Panc1 (cell line): ENCODE data around the gene MUC5B. TPM values are rescaled to one million over a fixed set of nuclear protein-coding genes. Genes with fewer than 3 reads are reported as not detected.

ENCODE experiments used
- ATAC-seq: fragments of 200-7000 bp; cut with Tn5 transposase; 2 replicates; pipeline ENCODE4 v1.9.1; 2020; ENCODE audit warnings: mild to moderate bottlenecking, moderate library complexity
- BruUV-seq: library from RNA; stranded (reverse); fragments of 400-500 nt; replicated peaks from 2 replicates; lab custom pipeline; 2021; lab: Mats Ljungman, UMichigan
- CTCF ChIA-PET: fragments of 300-600 bp; sonication (Branson Sonifier 250); formaldehyde crosslinking; loops from one replicate; lab custom pipeline; 2022; ENCODE audit warnings: antibody characterized with exemption; lab: Charles Lee
- POLR2A ChIA-PET: fragments of 300-600 bp; sonication (Branson Sonifier 250); formaldehyde crosslinking; loops from one replicate; lab custom pipeline; 2022; ENCODE audit warnings: antibody characterized with exemption; lab: Charles Lee
- DNase-seq: peaks from one replicate; pipeline ENCODE4 v3.0.0-alpha.2; 2010; ENCODE audit warnings: low read depth, low spot score
- H3K27ac ChIP-seq: 2 replicates; pipeline ENCODE4 v1.5.1; 2011; ENCODE audit warnings: mild to moderate bottlenecking, low read length, inconsistent platforms
- H3K27me3 ChIP-seq: fragments of 200-500 bp; sonication (Bioruptor generic); 2 replicates; pipeline ENCODE4 v1.6.0; 2014; ENCODE audit warnings: low read length, inconsistent platforms; ENCODE audit not compliant: control insufficient read depth, insufficient read depth
- H3K36me3 ChIP-seq: fragments of 200-500 bp; sonication (Bioruptor generic); 2 replicates; pipeline ENCODE4 v1.5.1; 2014; ENCODE audit warnings: inconsistent platforms, mild to moderate bottlenecking, low read length, moderate library complexity; ENCODE audit not compliant: control insufficient read depth, insufficient read depth
- H3K4me1 ChIP-seq: 2 replicates; pipeline ENCODE4 v1.5.1; 2011; ENCODE audit warnings: inconsistent platforms, mild to moderate bottlenecking, low read length, moderate library complexity; ENCODE audit not compliant: control insufficient read depth, insufficient read depth
- H3K4me3 ChIP-seq, 2 experiments: 2 replicates each; pipeline ENCODE4 v1.5.1; 2011 to 2012; ENCODE audit warnings: low read depth in 2 of 2, low read length in 2 of 2, mild to moderate bottlenecking in 2 of 2, inconsistent platforms in 1 of 2, moderate library complexity in 1 of 2
- H3K9me3 ChIP-seq: fragments of 200-500 bp; sonication (Bioruptor generic); 2 replicates; pipeline ENCODE4 v1.5.1; 2014; ENCODE audit warnings: low read depth, mild to moderate bottlenecking, inconsistent platforms, low read length, moderate library complexity; ENCODE audit not compliant: control insufficient read depth, insufficient read depth
- CTCF ChIP-seq: fragments of 450-650 bp; IDR thresholded peaks from 2 replicates; pipeline ENCODE4 v1.5.1; 2017; ENCODE audit warnings: mild to moderate bottlenecking
- POLR2AphosphoS5 ChIP-seq: IDR thresholded peaks from 2 replicates; pipeline ENCODE4 v1.6.1; 2012; ENCODE audit warnings: mild to moderate bottlenecking, low read depth, low read length, moderate library complexity
- REST ChIP-seq, 2 experiments: IDR thresholded peaks; 2 replicates each; pipeline ENCODE4 v1.6.1; 2011 to 2012; ENCODE audit warnings: low read depth in 2 of 2, control low read depth in 1 of 2, low read length in 1 of 2, mild to moderate bottlenecking in 1 of 2, moderate library complexity in 1 of 2; ENCODE audit not compliant: insufficient read depth in 1 of 2
- SIN3A ChIP-seq: IDR thresholded peaks from 2 replicates; pipeline ENCODE4 v1.6.1; 2012; ENCODE audit warnings: low read depth, mild to moderate bottlenecking, low read length, moderate library complexity, borderline replicate concordance; ENCODE audit not compliant: insufficient read depth
- TCF7L2 ChIP-seq: IDR thresholded peaks from 2 replicates; pipeline ENCODE4 v1.6.1; 2011; ENCODE audit warnings: mild to moderate bottlenecking, low read depth, low read length, inconsistent platforms
- in situ Hi-C: cut with HindIII; loops from 2 replicates; pipeline ENCODE4 v1.10.0; 2016; ENCODE audit warnings: low sequenced_read_pairs, low pct_unique_long_range_greater_than_20kb
- intact Hi-C: fragments of 100-400 bp; cut with micrococcal nuclease; formaldehyde crosslinking; loops from one replicate; pipeline ENCODE4 v1.10.0; 2022; ENCODE audit not compliant: unreplicated experiment
- total RNA-seq: library from RNA; stranded (reverse); gene quantifications from one replicate; pipeline ENCODE4 v1.2.1, GENCODE V29; 2021; ENCODE audit not compliant: unreplicated experiment

The MUC5B gene
- total RNA-seq, 1 experiment from 2014 or later: 1.2 TPM

GRCh38 chr11:1270476-1270875 lies 47.6 kb downstream of the MUC5B start:
- no peaks in the 10 kb centered on the region for H3K4me1 ChIP-seq
- ATAC-seq (peak; percentile 6; the same call in 1 of the 2 replicates), DNase-seq (no peak)
- no peak overlapping the region for H3K27ac ChIP-seq
- ChIA-PET POLR2A (no interaction called here), CTCF (interaction anchor here (0.7 kb wide), 1 partner anchor 43 kb away, joined by 3 read pairs; no protein-coding TSS in a partner anchor)
- H3K27me3 ChIP-seq: no peaks in the 10 kb centered on the region
- H3K4me3 ChIP-seq: no peak overlapping the region
- intact Hi-C loops: no loop called here
- peaks cover 7% of the 10 kb centered on the region for H3K36me3 ChIP-seq
- BruUV-seq: no TSS peak
- in situ Hi-C loops: no loop called here
- TF ChIP-seq REST (IDR thresholded peaks at IDR 0.05; ENCODE audit: insufficient read depth in 1 of 2, low read depth in 2 of 2, low read length in 1 of 2) (no peak), CTCF (no peak), SIN3A (no peak), POLR2AphosphoS5 (no peak; the same call in 1 of the 2 replicates), TCF7L2 (no peak)
- no peaks in the 10 kb centered on the region for H3K9me3 ChIP-seq

GRCh38 chr11:1271002-1271401 lies 48.1 kb downstream of the MUC5B start:
- POLR2A ChIA-PET: interaction anchor here (0.7 kb wide), 1 partner anchor 113 kb away, joined by 3 read pairs; the partner anchor contains the start of gene MUC5AC

More at GRCh38 chr11:1271002-1271401, 48.1 kb downstream of the MUC5B start:
- Histone ChIP-seq H3K4me1 (no peaks in the 10 kb centered on the region), H3K27ac (no peak overlapping the region), H3K27me3 (no peaks in the 10 kb centered on the region), H3K36me3 (peaks cover 7% of the 10 kb centered on the region), H3K9me3 (no peaks in the 10 kb centered on the region), H3K4me3 (no peak overlapping the region)
- no TSS peak for BruUV-seq
- no peak for DNase-seq
- in situ Hi-C loops (no loop called here), intact Hi-C loops (no loop called here)
- ATAC-seq: peak; percentile 49; the same call in 1 of the 2 replicates
- CTCF ChIA-PET: no interaction called here
- TF ChIP-seq CTCF (no peak), REST (IDR thresholded peaks at IDR 0.05; ENCODE audit: insufficient read depth in 1 of 2, low read depth in 2 of 2, low read length in 1 of 2) (no peak)
